CD4-positive, alpha-beta T cell (primary cell): ENCODE measurements around the gene RETREG3. TPM values are rescaled to one million over a fixed set of nuclear protein-coding genes. Genes with fewer than 3 reads are reported as not detected.

Experiments used
- ATAC-seq: fragments of 200-7000 bp; cut with Tn5 transposase; one replicate; pipeline ENCODE4 v1.10.0; 2022; ENCODE audit warnings: mild to moderate bottlenecking; ENCODE audit not compliant: poor library complexity
- CTCF ChIA-PET: fragments of 350-600 bp; sonication (Branson Sonifier 250); formaldehyde crosslinking; loops from one replicate; lab custom pipeline; 2021; ENCODE audit warnings: antibody characterized with exemption, inconsistent platforms; lab: Charles Lee
- POLR2A ChIA-PET: fragments of 350-600 bp; sonication (Branson Sonifier 250); formaldehyde crosslinking; loops from one replicate; lab custom pipeline; 2021; ENCODE audit warnings: antibody characterized with exemption, inconsistent platforms; lab: Charles Lee
- DNase-seq, 14 experiments: peaks; one replicate each; pipeline ENCODE4 v3.0.0-alpha.2; 2013 to 2020; ENCODE audit warnings: mixed read lengths in 2 of 14
- H3K27ac ChIP-seq, 2 donors: one replicate each; pipeline versions ENCODE4 v1.5.1 to v1.7.0; 2013; ENCODE audit warnings: low read length in 2 of 2, low read depth in 1 of 2, mild to moderate bottlenecking in 1 of 2
- H3K27me3 ChIP-seq, 2 experiments: 1 replicate in 1 of 2; 2 replicates in 1 of 2; pipeline versions ENCODE4 v1.6.1 to v1.7.0; 2013; ENCODE audit warnings: low read length in 2 of 2, control low read depth in 1 of 2, mild to moderate bottlenecking in 1 of 2, moderate library complexity in 1 of 2; ENCODE audit not compliant: insufficient read depth in 2 of 2, control insufficient read depth in 1 of 2
- H3K36me3 ChIP-seq: one replicate; pipeline ENCODE4 v1.6.1; 2013; ENCODE audit warnings: low read length, control low read depth; ENCODE audit not compliant: insufficient read depth
- H3K4me1 ChIP-seq: one replicate; pipeline ENCODE4 v1.6.1; 2013; ENCODE audit warnings: low read length, control low read depth; ENCODE audit not compliant: insufficient read depth
- H3K4me3 ChIP-seq: one replicate; pipeline ENCODE4 v1.5.1; 2013; ENCODE audit warnings: mild to moderate bottlenecking, low read length, moderate library complexity
- H3K9me3 ChIP-seq, 2 experiments: 1 replicate in 1 of 2; 2 replicates in 1 of 2; pipeline versions ENCODE4 v1.6.1 to v1.7.0; 2013; ENCODE audit warnings: low read length in 2 of 2, mild to moderate bottlenecking in 2 of 2, control low read depth in 1 of 2, moderate library complexity in 1 of 2; ENCODE audit not compliant: control insufficient read depth in 1 of 2, insufficient read depth in 1 of 2
- H3K27ac Mint-ChIP-seq: one replicate; pipeline ENCODE4 v1.8.0; 2020; ENCODE audit warnings: mixed read lengths
- H3K27me3 Mint-ChIP-seq: one replicate; pipeline ENCODE4 v1.8.0; 2021; ENCODE audit warnings: mixed read lengths
- H3K36me3 Mint-ChIP-seq: one replicate; pipeline ENCODE4 v1.8.0; 2021; ENCODE audit warnings: low read depth, mixed read lengths
- H3K4me1 Mint-ChIP-seq: one replicate; pipeline ENCODE4 v1.8.0; 2021; ENCODE audit warnings: low read depth, mixed read lengths
- H3K4me3 Mint-ChIP-seq: one replicate; pipeline ENCODE4 v1.8.0; 2020; ENCODE audit warnings: mild to moderate bottlenecking, mixed read lengths
- H3K9me3 Mint-ChIP-seq: one replicate; pipeline ENCODE4 v1.8.0; 2020; ENCODE audit warnings: mixed read lengths
- intact Hi-C, 2 experiments: fragments of 100-400 bp; cut with DNase I in 1 of 2; cut with micrococcal nuclease in 1 of 2; formaldehyde crosslinking; loops; one replicate each; pipeline versions ENCODE4 v1.15.1 to v1.9.0; 2023 to 2025; cut with DNase I, micrococcal nuclease
- total RNA-seq, 174 experiments: library from RNA in 2 of 174; stranded (reverse) in 2 of 174; gene quantifications; one replicate each; pipeline ENCODE4 v1.2.3 and lab custom pipeline; 2021 to 2026
- TF ChIP-seq, protein P1 (sequence below): fragments of 200-600 bp; IDR thresholded peaks from one replicate; pipeline ENCODE4 v1.8.0; 2022; ENCODE audit warnings: antibody characterized with exemption, mild to moderate bottlenecking

Gene RETREG3
- total RNA-seq, 2 experiments from 2014 or later = 46.7 to 48.7 TPM

DNA sequence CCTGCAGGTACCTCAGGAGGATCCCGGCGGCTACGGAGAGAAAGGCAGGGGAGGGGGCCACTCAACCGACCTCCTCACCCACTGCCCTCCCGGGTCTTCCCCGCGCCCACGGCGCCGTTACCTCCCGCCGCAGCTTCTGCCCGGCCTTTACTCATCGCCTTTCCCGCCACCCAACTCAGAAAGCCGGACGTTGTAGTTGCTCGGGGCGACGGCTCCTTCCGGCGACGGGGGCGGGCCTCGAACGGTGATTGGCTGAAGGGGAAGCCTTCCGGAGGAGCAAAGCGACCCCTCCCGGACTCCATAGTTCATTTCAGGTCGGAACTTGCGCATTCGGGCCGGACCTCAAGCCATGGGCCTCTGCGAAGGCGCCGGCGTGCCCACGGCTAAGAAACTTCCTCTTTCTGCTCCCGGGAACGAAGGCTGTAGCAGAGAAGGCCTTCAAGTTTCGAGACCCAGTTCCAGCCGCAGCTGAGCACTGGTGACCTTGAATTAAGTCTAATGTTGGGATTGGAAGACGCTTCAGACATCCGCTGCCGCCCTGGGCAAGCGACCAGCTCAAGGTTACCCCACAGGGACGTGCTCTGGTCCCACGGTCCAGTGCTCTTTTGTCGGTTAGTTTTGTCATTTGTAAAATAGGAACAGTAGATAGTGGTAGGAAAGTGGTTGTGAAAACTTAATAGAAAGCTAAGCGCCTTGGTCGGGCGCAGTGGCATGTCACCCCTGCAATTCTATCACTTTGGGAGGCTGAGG, 31.5 kb downstream of the RETREG3 start, which contains the start of gene PSMC3IP:
Gene PSMC3IP, minus strand, starts transcription at position 198 of the 750 bp plus-strand sequence. Its CDS starts 43 bp downstream, at position 155.
- Histone ChIP-seq H3K9me3 (no peaks in the 10 kb centered on the region), H3K4me1 (peaks cover 21% of the 10 kb centered on the region), H3K4me3 (peak within 1 kb of the TSS; percentile 67), H3K27me3 (no peaks in the 10 kb centered on the region), H3K36me3 (peaks cover 50% of the 10 kb centered on the region), H3K27ac (peak within 1 kb of the TSS; percentile 49 to 67)
- TF ChIP-seq, protein P1, sequence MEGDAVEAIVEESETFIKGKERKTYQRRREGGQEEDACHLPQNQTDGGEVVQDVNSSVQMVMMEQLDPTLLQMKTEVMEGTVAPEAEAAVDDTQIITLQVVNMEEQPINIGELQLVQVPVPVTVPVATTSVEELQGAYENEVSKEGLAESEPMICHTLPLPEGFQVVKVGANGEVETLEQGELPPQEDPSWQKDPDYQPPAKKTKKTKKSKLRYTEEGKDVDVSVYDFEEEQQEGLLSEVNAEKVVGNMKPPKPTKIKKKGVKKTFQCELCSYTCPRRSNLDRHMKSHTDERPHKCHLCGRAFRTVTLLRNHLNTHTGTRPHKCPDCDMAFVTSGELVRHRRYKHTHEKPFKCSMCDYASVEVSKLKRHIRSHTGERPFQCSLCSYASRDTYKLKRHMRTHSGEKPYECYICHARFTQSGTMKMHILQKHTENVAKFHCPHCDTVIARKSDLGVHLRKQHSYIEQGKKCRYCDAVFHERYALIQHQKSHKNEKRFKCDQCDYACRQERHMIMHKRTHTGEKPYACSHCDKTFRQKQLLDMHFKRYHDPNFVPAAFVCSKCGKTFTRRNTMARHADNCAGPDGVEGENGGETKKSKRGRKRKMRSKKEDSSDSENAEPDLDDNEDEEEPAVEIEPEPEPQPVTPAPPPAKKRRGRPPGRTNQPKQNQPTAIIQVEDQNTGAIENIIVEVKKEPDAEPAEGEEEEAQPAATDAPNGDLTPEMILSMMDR = peak; percentile 53
- Mint-ChIP-seq H3K4me3 (peak within 1 kb of the TSS; percentile 97), H3K27ac (peak within 1 kb of the TSS; percentile 80), H3K4me1 (peaks cover 32% of the 10 kb centered on the region), H3K36me3 (peaks cover 65% of the 10 kb centered on the region), H3K27me3 (no peaks in the 10 kb centered on the region), H3K9me3 (no peaks in the 10 kb centered on the region)
- DNase-seq (peak; percentile 81 to 95 (median 90)), ATAC-seq (peak; percentile 89)
- intact Hi-C loops = loop anchor here (1.0 to 5.0 kb wide), 5 partner anchors 23 to 255 kb away; partner anchors contain the start of gene PSME3 (in 1 of the 2)
- CTCF ChIA-PET = interaction anchor here (0.5 to 2.8 kb wide), 28 partner anchors 9 to 634 kb away, joined by 3 to 45 read pairs (median 6); partner anchors contain the start of genes BECN1, CCR10, CNTNAP1 and MLX
- POLR2A ChIA-PET = interaction anchor here (0.7 to 2.5 kb wide), 21 partner anchors 11 to 811 kb away, joined by 3 to 42 read pairs (median 5); partner anchors contain the start of genes BECN1, COASY, MLX and NAGLU

DNA sequence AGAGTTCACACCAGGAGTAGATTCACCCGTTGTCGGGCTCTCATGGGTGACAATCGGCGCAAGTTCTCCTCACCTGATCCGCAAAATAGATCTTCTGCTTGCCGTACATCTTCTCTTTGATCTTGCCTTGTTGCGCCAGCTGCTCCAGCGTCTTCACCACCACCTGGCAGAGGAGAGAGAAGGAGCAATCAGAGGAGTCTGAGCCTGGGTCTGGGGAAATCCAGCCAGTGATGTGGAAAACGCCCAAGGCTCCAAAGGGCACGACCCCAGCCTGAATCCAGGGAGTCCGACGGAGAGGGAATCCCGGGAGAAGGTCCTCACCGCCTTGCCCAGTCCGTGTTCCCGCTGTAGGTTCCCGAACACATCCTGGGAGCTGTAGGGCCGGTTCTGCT, 32.0 kb downstream of the RETREG3 start:
- peaks cover 21% of the 10 kb centered on the region for H3K4me1 ChIP-seq
- peaks cover 63% of the 10 kb centered on the region for H3K36me3 Mint-ChIP-seq
- no peaks in the 10 kb centered on the region for H3K9me3 ChIP-seq
- TF ChIP-seq, protein P1 = no peak
- peak overlapping the region; percentile 87 for H3K4me3 Mint-ChIP-seq
- H3K4me1 Mint-ChIP-seq = peaks cover 32% of the 10 kb centered on the region
- H3K27ac Mint-ChIP-seq = peak overlapping the region; percentile 80
- H3K9me3 Mint-ChIP-seq = no peaks in the 10 kb centered on the region
- H3K27me3 ChIP-seq = no peaks in the 10 kb centered on the region
- H3K27me3 Mint-ChIP-seq = no peaks in the 10 kb centered on the region
- ChIA-PET POLR2A (interaction anchor here (0.7 to 2.5 kb wide), 10 partner anchors 10 to 247 kb away, joined by 3 to 42 read pairs (median 10); partner anchors contain the start of genes BECN1, COASY, MLX and NAGLU), CTCF (interaction anchor here (1.0 to 2.8 kb wide), 10 partner anchors 9 to 634 kb away, joined by 3 to 45 read pairs (median 12); partner anchors contain the start of genes CCR10, MLX, PLEKHH3 and RETREG3)
- H3K36me3 ChIP-seq = peaks cover 50% of the 10 kb centered on the region
- ATAC-seq (no peak), DNase-seq (no peak)
- intact Hi-C loops = loop anchor here (2.0 to 5.0 kb wide), 2 partner anchors 22 to 255 kb away; partner anchors contain the start of gene PSME3 (in 1 of the 2)
- peak overlapping the region in 1 of 2 donors; percentile 49 for H3K27ac ChIP-seq
- H3K4me3 ChIP-seq = peak overlapping the region; percentile 67

DNA sequence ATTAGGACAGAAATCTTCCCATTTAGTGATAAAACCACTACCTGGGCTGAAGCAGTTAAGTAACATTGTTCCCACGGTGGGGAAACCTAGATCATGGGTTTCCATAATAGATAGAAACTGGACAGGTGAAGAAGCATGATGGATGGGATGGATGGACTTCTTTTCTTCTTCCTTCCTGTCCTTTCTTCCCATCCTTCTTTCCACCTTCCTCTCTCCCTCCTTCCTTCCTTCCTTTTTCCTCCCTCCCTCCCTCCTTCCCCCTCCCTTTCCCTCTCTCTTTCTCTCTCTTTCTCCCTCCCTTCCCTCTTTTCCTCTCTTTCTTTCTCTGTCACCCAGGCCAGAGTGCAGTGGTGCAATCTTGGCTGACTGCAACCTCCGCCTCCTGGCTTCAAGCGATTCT, 34.7 kb downstream of the RETREG3 start:
- Mint-ChIP-seq H3K4me1 (peaks cover 34% of the 10 kb centered on the region), H3K27me3 (no peaks in the 10 kb centered on the region), H3K27ac (no peak overlapping the region), H3K9me3 (no peaks in the 10 kb centered on the region), H3K4me3 (no peak overlapping the region), H3K36me3 (peaks cover 67% of the 10 kb centered on the region)
- ChIA-PET CTCF (no interaction called here), POLR2A (interaction anchor here (1.1 to 1.2 kb wide), 2 partner anchors 20 to 262 kb away, joined by 3 to 4 read pairs; no protein-coding TSS in a partner anchor)
- Histone ChIP-seq H3K27ac (no peak overlapping the region), H3K36me3 (peaks cover 56% of the 10 kb centered on the region), H3K27me3 (no peaks in the 10 kb centered on the region), H3K4me1 (peaks cover 27% of the 10 kb centered on the region), H3K4me3 (no peak overlapping the region), H3K9me3 (no peaks in the 10 kb centered on the region)
- DNase-seq = no peak
- TF ChIP-seq, protein P1 = no peak
- no peak for ATAC-seq
- intact Hi-C loops = no loop called here
